CD4-positive, alpha-beta memory T cell (primary cell): ENCODE results near the gene FOXF1. TPM values are rescaled to one million over a fixed set of nuclear protein-coding genes. Genes with fewer than 3 reads are reported as not detected.

Experiments
- CTCF ChIA-PET: fragments of 350-600 bp; sonication (Branson Sonifier 250); formaldehyde crosslinking; loops from one replicate; lab custom pipeline; 2021; ENCODE audit warnings: inconsistent platforms; ENCODE audit not compliant: partially characterized antibody; lab: Charles Lee
- POLR2A ChIA-PET: fragments of 350-600 bp; sonication (Branson Sonifier 250); formaldehyde crosslinking; loops from one replicate; lab custom pipeline; 2021; ENCODE audit not compliant: partially characterized antibody; lab: Charles Lee
- DNase-seq, 5 donors: peaks; one replicate each; pipeline versions ENCODE4 v3.0.0 to v3.0.0-alpha.2; 2020 to 2022; ENCODE audit warnings: mixed read lengths in 1 of 5
- H3K27ac ChIP-seq: one replicate; pipeline ENCODE4 v1.7.0; 2013; ENCODE audit warnings: low read depth, low read length
- H3K27me3 ChIP-seq: 2 replicates; pipeline ENCODE4 v1.7.0; 2013; ENCODE audit warnings: mild to moderate bottlenecking, low read length, moderate library complexity; ENCODE audit not compliant: insufficient read depth
- H3K36me3 ChIP-seq: 2 replicates; pipeline ENCODE4 v1.7.0; 2013; ENCODE audit warnings: mild to moderate bottlenecking, low read length, moderate library complexity; ENCODE audit not compliant: insufficient read depth
- H3K4me1 ChIP-seq: 2 replicates; pipeline ENCODE4 v1.7.0; 2013; ENCODE audit warnings: mild to moderate bottlenecking, low read length, moderate library complexity; ENCODE audit not compliant: insufficient read depth
- H3K4me3 ChIP-seq, 2 donors: one replicate each; pipeline ENCODE4 v1.7.0; 2013; ENCODE audit warnings: low read length in 2 of 2, mild to moderate bottlenecking in 1 of 2
- H3K9me3 ChIP-seq, 2 donors: one replicate each; pipeline ENCODE4 v1.7.0; 2013; ENCODE audit warnings: low read length in 2 of 2, control low read depth in 1 of 2; ENCODE audit not compliant: control insufficient read depth in 1 of 2
- H3K27ac Mint-ChIP-seq, 7 donors: one replicate each; pipeline ENCODE4 v1.8.0; 2020 to 2021; ENCODE audit warnings: mixed read lengths in 7 of 7, mild to moderate bottlenecking in 6 of 7, inconsistent platforms in 3 of 7, moderate library complexity in 3 of 7
- H3K27me3 Mint-ChIP-seq, 2 donors: one replicate each; pipeline ENCODE4 v1.8.0; 2020 to 2021; ENCODE audit warnings: mixed read lengths in 2 of 2
- H3K36me3 Mint-ChIP-seq, 2 donors: one replicate each; pipeline ENCODE4 v1.8.0; 2020 to 2021; ENCODE audit warnings: mixed read lengths in 2 of 2, inconsistent platforms in 1 of 2, mild to moderate bottlenecking in 1 of 2
- H3K4me1 Mint-ChIP-seq, 4 donors: one replicate each; pipeline ENCODE4 v1.8.0; 2020 to 2021; ENCODE audit warnings: mixed read lengths in 4 of 4, mild to moderate bottlenecking in 1 of 4
- H3K4me3 Mint-ChIP-seq, 8 donors: one replicate each; pipeline ENCODE4 v1.8.0; 2020 to 2021; ENCODE audit warnings: mixed read lengths in 8 of 8, mild to moderate bottlenecking in 7 of 8, moderate library complexity in 6 of 8, inconsistent platforms in 3 of 8
- H3K9me3 Mint-ChIP-seq, 8 donors: one replicate each; pipeline ENCODE4 v1.8.0; 2020 to 2021; ENCODE audit warnings: mixed read lengths in 8 of 8, mild to moderate bottlenecking in 5 of 8, inconsistent platforms in 3 of 8, moderate library complexity in 1 of 8
- intact Hi-C: fragments of 100-400 bp; cut with micrococcal nuclease; formaldehyde crosslinking; loops from one replicate; pipeline ENCODE4 v1.15.1; 2023
- polyA plus RNA-seq, 2 donors: library from polyadenylated mRNA; unstranded; fragments of 300-500 nt; fragmentation: Illumina TruSeq; gene quantifications; one replicate each; pipeline ENCODE4 v1.2.3, GENCODE V29; 2021
- total RNA-seq, 2 experiments: library from RNA; stranded (reverse); gene quantifications; one replicate each; pipeline ENCODE4 v1.2.3, GENCODE V29; 2021

Gene FOXF1
- total and polyA plus RNA-seq, 4 experiments from 2014 or later, result not detected

DNA sequence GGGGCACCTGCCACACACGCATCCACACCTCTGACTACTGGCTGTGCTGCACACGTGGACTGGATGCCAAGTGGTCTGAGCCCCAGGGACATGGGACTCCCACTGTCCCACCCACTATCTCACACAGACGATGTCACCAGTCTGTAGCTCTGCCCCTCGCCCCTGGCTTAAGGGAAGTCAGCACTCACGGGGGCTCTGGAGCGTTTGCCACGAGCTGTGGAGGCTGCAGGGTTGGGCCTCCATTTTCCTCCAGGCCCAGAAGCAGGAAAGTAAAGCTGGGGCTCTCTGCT lies 22.1 kb downstream of the FOXF1 start:
- Histone ChIP-seq H3K27ac (no peak overlapping the region), H3K36me3 (peaks cover under 1% of the 10 kb centered on the region), H3K4me1 (no peaks in the 10 kb centered on the region), H3K4me3 (no peak overlapping the region), H3K9me3 (no peaks in the 10 kb centered on the region), H3K27me3 (no peaks in the 10 kb centered on the region)
- ChIA-PET POLR2A (no interaction called here), CTCF (interaction anchor here (1.4 kb wide), 1 partner anchor 13 kb away, joined by 5 read pairs; no protein-coding TSS in a partner anchor)
- Mint-ChIP-seq H3K9me3 (peaks cover 0 to 5% (median 2%) of the 10 kb centered on the region in 8 donors), H3K4me3 (no peak overlapping the region), H3K4me1 (no peaks in the 10 kb centered on the region), H3K27me3 (no peaks in the 10 kb centered on the region), H3K36me3 (peaks cover 23% of the 10 kb centered on the region in 2 donors), H3K27ac (no peak overlapping the region)
- intact Hi-C loops, result no loop called here
- DNase-seq, result no peak

DNA sequence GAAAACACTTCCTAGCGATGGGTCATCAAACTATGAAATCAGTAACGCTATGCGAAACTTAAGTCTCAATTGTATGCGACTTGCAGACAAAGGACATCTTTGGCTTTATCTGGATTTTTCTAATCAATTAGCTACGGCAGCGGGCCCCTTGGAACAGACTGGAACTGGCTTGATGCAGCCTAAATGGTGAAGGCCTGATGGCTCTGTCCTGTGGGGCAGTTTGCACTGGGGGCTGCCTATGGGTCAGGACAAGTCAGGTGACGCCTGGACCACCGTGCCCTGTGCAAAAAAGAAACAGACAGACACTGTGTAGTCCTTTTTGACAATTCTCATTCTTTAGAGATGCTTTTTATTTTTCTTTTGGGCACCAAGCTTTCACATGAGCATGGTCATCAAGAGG lies 22.7 kb downstream of the FOXF1 start:
- Mint-ChIP-seq H3K27me3 (no peaks in the 10 kb centered on the region), H3K27ac (no peak overlapping the region), H3K4me3 (no peak overlapping the region), H3K36me3 (peaks cover 23% of the 10 kb centered on the region in 2 donors), H3K4me1 (no peaks in the 10 kb centered on the region), H3K9me3 (peaks cover 0 to 2% (median 0%) of the 10 kb centered on the region in 8 donors)
- H3K4me1 ChIP-seq, result no peaks in the 10 kb centered on the region
- H3K9me3 ChIP-seq, result no peaks in the 10 kb centered on the region
- H3K27me3 ChIP-seq, result no peaks in the 10 kb centered on the region
- peaks cover 7% of the 10 kb centered on the region for H3K36me3 ChIP-seq
- ChIA-PET POLR2A (no interaction called here), CTCF (interaction anchor here (0.9 to 1.7 kb wide), 4 partner anchors 9 to 31 kb away, joined by 3 to 6 read pairs (median 4); no protein-coding TSS in a partner anchor)
- H3K4me3 ChIP-seq, result no peak overlapping the region
- intact Hi-C loops, result no loop called here
- H3K27ac ChIP-seq, result no peak overlapping the region
- no peak for DNase-seq

DNA sequence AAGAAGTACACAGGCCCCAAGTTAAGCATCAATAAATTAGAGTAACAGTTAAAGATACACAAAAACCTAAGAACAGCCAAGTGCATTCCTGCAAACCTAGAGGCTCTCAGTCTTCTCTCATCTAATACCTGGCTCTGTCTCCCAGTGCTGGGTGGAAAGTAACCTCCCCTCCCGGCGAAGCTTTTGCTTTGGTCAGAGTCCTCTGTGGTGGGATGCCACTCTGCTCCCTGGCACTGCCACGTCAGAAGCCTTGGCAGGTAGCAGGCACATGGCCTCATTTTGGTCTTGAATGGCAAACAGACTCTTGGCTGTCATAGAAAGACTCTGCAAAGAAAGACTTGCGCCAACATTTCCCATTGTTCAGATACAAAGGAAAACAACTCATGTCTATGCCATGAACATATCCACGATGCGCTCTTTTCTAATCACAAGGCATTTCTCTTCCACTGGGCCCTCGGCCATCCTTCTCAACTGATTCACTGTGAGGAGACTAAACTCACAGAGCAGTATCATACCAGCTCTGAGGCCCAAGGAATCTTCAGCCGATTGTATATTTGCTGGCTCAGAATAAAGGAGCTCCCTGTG lies 23.5 kb downstream of the FOXF1 start:
- Mint-ChIP-seq H3K27ac (peak overlapping the region in 2 of 7 donors; percentile 42 to 60), H3K4me1 (no peaks in the 10 kb centered on the region), H3K4me3 (no peak overlapping the region), H3K36me3 (peaks cover 29% of the 10 kb centered on the region in 2 donors), H3K27me3 (no peaks in the 10 kb centered on the region), H3K9me3 (peaks cover 0 to 2% (median 0%) of the 10 kb centered on the region in 8 donors)
- Histone ChIP-seq H3K4me1 (no peaks in the 10 kb centered on the region), H3K27ac (no peak overlapping the region), H3K9me3 (no peaks in the 10 kb centered on the region), H3K36me3 (peaks cover 11% of the 10 kb centered on the region), H3K4me3 (no peak overlapping the region), H3K27me3 (no peaks in the 10 kb centered on the region)
- no peak for DNase-seq
- CTCF ChIA-PET, result interaction anchor here (0.9 to 1.7 kb wide), 4 partner anchors 10 to 30 kb away, joined by 3 to 6 read pairs (median 4); no protein-coding TSS in a partner anchor
- POLR2A ChIA-PET, result no interaction called here
- intact Hi-C loops, result no loop called here

DNA sequence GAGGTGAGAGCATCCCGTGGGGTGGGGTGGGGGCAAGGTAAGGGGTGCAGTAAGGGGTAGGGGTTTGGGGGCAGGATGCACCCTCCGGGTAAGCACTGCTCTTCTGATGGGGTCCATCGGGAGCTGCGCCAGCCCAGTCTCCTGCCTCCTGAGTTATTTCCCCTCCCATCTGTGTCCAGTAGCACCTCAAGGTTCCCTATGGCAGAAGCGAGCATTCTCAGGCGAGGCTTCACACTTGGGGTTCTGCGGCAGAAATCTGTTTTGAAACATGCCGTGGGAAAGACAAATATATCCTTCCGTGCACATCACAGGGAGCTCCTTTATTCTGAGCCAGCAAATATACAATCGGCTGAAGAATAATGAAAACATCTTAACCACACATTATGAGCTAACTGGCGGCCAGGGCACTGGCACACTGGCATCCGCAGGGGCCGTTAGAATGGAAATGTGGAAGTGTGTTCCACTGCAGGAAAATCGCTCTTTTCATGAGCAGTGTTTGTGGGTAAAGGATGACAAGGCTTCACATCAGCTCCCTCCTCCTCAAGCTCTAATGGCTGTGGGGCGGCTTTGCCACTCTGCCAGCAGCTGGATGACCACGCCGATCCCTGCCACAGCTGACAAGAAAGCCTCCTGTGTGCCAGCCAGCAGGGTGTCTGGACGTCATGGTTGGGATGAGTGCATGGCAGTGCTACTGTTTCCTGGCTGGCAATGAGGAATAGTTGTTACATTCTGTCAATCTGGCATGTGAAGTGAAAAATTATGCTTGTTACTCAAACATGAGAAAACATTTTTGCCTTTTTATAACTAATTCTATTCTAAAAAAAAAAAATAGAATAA lies 24.7 kb downstream of the FOXF1 start:
- H3K4me1 Mint-ChIP-seq, result no peaks in the 10 kb centered on the region
- H3K4me1 ChIP-seq, result no peaks in the 10 kb centered on the region
- H3K4me3 ChIP-seq, result no peak overlapping the region
- ChIA-PET CTCF (interaction anchor here (1.4 to 1.7 kb wide), 2 partner anchors 29 kb away, joined by 3 to 6 read pairs; no protein-coding TSS in a partner anchor), POLR2A (no interaction called here)
- no peaks in the 10 kb centered on the region for H3K27me3 Mint-ChIP-seq
- H3K36me3 ChIP-seq, result peaks cover 22% of the 10 kb centered on the region
- no peaks in the 10 kb centered on the region for H3K9me3 Mint-ChIP-seq
- H3K36me3 Mint-ChIP-seq, result peaks cover 38 to 41% of the 10 kb centered on the region in 2 donors
- no peak overlapping the region for H3K4me3 Mint-ChIP-seq
- intact Hi-C loops, result no loop called here
- H3K27ac ChIP-seq, result no peak overlapping the region
- H3K9me3 ChIP-seq, result no peaks in the 10 kb centered on the region
- no peaks in the 10 kb centered on the region for H3K27me3 ChIP-seq
- H3K27ac Mint-ChIP-seq, result no peak overlapping the region
- no peak for DNase-seq

DNA sequence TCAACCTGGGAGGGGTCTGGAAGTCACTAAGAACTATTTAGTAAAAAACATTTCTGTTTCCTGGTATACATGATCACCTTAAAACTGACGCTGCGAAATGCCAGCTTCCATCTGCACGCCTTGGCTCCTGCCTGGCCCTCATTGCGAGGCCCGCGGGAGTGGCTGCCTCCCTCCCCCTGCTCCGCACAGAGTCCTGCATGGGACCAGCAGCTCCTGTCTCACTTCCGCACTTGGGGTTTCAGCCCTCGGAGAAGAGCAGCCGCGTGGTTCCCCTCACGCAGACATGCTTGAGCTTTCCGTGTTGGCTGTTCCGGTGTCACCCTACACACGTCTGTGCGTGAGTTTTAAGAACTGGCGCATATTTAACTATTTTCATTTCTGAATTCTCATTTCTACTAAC lies 26.3 kb downstream of the FOXF1 start:
- Histone ChIP-seq H3K9me3 (no peaks in the 10 kb centered on the region), H3K27ac (no peak overlapping the region), H3K27me3 (no peaks in the 10 kb centered on the region), H3K36me3 (peaks cover 39% of the 10 kb centered on the region), H3K4me3 (no peak overlapping the region), H3K4me1 (no peaks in the 10 kb centered on the region)
- intact Hi-C loops, result no loop called here
- Mint-ChIP-seq H3K27ac (no peak overlapping the region), H3K4me1 (no peaks in the 10 kb centered on the region), H3K27me3 (no peaks in the 10 kb centered on the region), H3K4me3 (no peak overlapping the region), H3K36me3 (peaks cover 49 to 52% of the 10 kb centered on the region in 2 donors), H3K9me3 (no peaks in the 10 kb centered on the region)
- DNase-seq, result no peak
- CTCF ChIA-PET, result interaction anchor here (1.3 to 1.4 kb wide), 2 partner anchors 9 to 28 kb away, joined by 3 read pairs; no protein-coding TSS in a partner anchor
- POLR2A ChIA-PET, result no interaction called here

DNA sequence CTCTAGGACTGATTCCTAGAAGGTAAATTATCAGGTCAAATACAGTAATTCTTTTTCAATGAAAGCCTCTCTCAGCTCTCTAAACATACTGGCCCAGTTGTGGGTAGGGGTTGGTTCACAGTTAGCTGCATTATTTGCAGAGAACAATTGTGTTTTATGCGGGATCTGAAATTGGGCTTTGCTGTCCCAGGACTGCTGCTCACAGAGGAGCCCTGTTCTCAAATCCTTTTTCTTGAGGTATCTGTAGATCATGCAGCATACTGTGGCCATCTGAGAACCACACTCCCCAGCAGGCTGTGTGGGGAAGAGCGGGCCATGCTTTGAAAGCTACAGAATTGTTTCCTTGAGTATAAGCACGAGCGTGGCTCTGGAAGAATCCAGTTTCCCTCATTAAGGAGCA lies 27.2 kb downstream of the FOXF1 start:
- intact Hi-C loops, result no loop called here
- Mint-ChIP-seq H3K27ac (no peak overlapping the region), H3K27me3 (no peaks in the 10 kb centered on the region), H3K4me3 (no peak overlapping the region), H3K4me1 (no peaks in the 10 kb centered on the region), H3K36me3 (peaks cover 51 to 57% of the 10 kb centered on the region in 2 donors), H3K9me3 (no peaks in the 10 kb centered on the region)
- H3K4me3 ChIP-seq, result no peak overlapping the region
- H3K4me1 ChIP-seq, result no peaks in the 10 kb centered on the region
- peaks cover 42% of the 10 kb centered on the region for H3K36me3 ChIP-seq
- no peak overlapping the region for H3K27ac ChIP-seq
- ChIA-PET CTCF (interaction anchor here (1.3 kb wide), 1 partner anchor 9 kb away, joined by 3 read pairs; no protein-coding TSS in a partner anchor), POLR2A (no interaction called here)
- H3K27me3 ChIP-seq, result no peaks in the 10 kb centered on the region
- no peak for DNase-seq
- H3K9me3 ChIP-seq, result no peaks in the 10 kb centered on the region

DNA sequence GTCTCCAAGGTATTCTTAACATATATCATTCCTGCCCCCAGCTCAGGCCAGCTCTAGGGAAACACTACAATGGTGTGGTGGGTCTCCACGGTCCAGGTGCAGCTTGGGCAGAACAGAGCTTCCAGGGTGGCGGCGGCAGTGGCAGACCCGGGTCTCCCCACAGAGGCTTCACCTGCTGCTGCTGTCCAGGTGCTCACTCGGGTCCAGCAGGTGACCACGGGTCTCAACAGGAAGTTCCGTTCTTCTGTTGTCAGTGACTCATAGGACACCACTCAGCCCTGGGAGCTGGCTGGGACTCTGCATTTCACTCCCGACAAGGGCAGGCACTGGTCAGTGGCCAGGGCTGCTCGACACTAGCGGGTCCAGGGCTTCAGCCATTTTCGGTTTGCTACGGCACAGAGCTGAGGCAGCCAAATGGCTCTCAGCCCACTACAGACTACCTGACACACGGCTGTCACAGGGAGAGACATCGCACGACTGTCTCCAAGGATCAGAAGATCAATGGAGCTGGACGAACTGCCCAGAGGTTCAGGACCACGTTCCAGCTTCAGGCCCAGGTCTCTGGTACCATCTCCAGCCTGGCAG lies 28.0 kb downstream of the FOXF1 start:
- H3K4me3 Mint-ChIP-seq, result no peak overlapping the region
- H3K36me3 ChIP-seq, result peaks cover 42% of the 10 kb centered on the region
- no peaks in the 10 kb centered on the region for H3K9me3 ChIP-seq
- DNase-seq, result no peak
- H3K4me1 Mint-ChIP-seq, result no peaks in the 10 kb centered on the region
- intact Hi-C loops, result no loop called here
- H3K27me3 ChIP-seq, result no peaks in the 10 kb centered on the region
- no peaks in the 10 kb centered on the region for H3K4me1 ChIP-seq
- peaks cover 54 to 63% of the 10 kb centered on the region in 2 donors for H3K36me3 Mint-ChIP-seq
- no peaks in the 10 kb centered on the region for H3K9me3 Mint-ChIP-seq
- H3K27ac Mint-ChIP-seq, result no peak overlapping the region
- no peak overlapping the region for H3K27ac ChIP-seq
- H3K4me3 ChIP-seq, result no peak overlapping the region
- no peaks in the 10 kb centered on the region for H3K27me3 Mint-ChIP-seq
- CTCF ChIA-PET, result interaction anchor here (1.2 kb wide), 1 partner anchor 26 kb away, joined by 3 read pairs; no protein-coding TSS in a partner anchor
- POLR2A ChIA-PET, result no interaction called here
